Measurements from ENCODE around the gene NTN1. TPM values are rescaled to one million over a fixed set of nuclear protein-coding genes. Genes with fewer than 3 reads are reported as not detected.

Gene NTN1
- polyA plus RNA-seq, 3 donors = 0.03 to 0.04 TPM; not detected in 1

GRCh38 chr17:9044772-9045463 lies 23.6 kb downstream of the NTN1 start:
- Histone ChIP-seq H3K4me2 (replicated peaks; ENCODE audit: extremely low read depth, low read length, poor library complexity, severe bottlenecking) (no peak overlapping the region), H4K20me1 (ENCODE audit: insufficient read depth, low read length) (no peaks in the 10 kb centered on the region), H3K27ac (ENCODE audit: low read depth in 1 of 2, low read length in 2 of 2) (no peak overlapping the region), H3K4me1 (ENCODE audit: control insufficient read depth in 1 of 2, insufficient read depth in 2 of 2, low read length in 2 of 2) (no peaks in the 10 kb centered on the region), H3K4me3 (replicated peaks in 1 of 3; ENCODE audit: low read depth in 2 of 3, low read length in 3 of 3) (no peak overlapping the region), H3K9me3 (replicated peaks in 1 of 2; ENCODE audit: control insufficient read depth in 1 of 2, insufficient read depth in 1 of 2, low read length in 2 of 2) (peaks cover 0 to 4% of the 10 kb centered on the region in 2 donors), H3K9ac (ENCODE audit: insufficient read depth, low read length, poor library complexity, severe bottlenecking) (no peak overlapping the region), H3K79me2 (ENCODE audit: insufficient read depth, low read length) (no peaks in the 10 kb centered on the region), H3K36me3 (replicated peaks in 1 of 2; ENCODE audit: control insufficient read depth in 1 of 2, insufficient read depth in 2 of 2, low read length in 2 of 2) (no peaks in the 10 kb centered on the region), H2AFZ (ENCODE audit: insufficient read depth, low read depth, low read length, poor library complexity, severe bottlenecking) (no peak overlapping the region), H3K27me3 (ENCODE audit: control insufficient read depth in 2 of 2, insufficient read depth in 2 of 2, low read length in 2 of 2) (no peaks in the 10 kb centered on the region)
- no peak overlapping the region for H3K4me3 Mint-ChIP-seq
- WGBS (ENCODE audit: insufficient coverage) = 87% methylated on average over 7 of the region's 11 CpGs
- TF ChIP-seq CTCF (IDR thresholded peaks at IDR 0.05) = no peak
- peaks cover 7 to 28% (median 16%) of the 10 kb centered on the region in 7 donors for H3K9me3 Mint-ChIP-seq
- no peaks in the 10 kb centered on the region for H3K4me1 Mint-ChIP-seq
- intact Hi-C loops (cut with micrococcal nuclease) = no loop called here
- no peak overlapping the region for H3K27ac Mint-ChIP-seq
- no peak for DNase-seq
- peaks cover 7 to 12% (median 10%) of the 10 kb centered on the region in 3 donors for H3K27me3 Mint-ChIP-seq (ENCODE audit: low read depth in 3 of 3)
- H3K36me3 Mint-ChIP-seq = no peaks in the 10 kb centered on the region

GRCh38 chr17:9050801-9051401 lies 29.6 kb downstream of the NTN1 start:
- H3K27ac ChIP-seq (ENCODE audit: low read depth in 1 of 2, low read length in 2 of 2) = no peak overlapping the region
- no peak for DNase-seq
- 96% methylated on average over 7 of the region's 8 CpGs for WGBS (ENCODE audit: insufficient coverage)
- no peak for TF ChIP-seq CTCF (IDR thresholded peaks at IDR 0.05)
- no peak overlapping the region for H3K27ac Mint-ChIP-seq
- H3K9me3 ChIP-seq (replicated peaks in 1 of 2; ENCODE audit: control insufficient read depth in 1 of 2, insufficient read depth in 1 of 2, low read length in 2 of 2) = peaks cover 0 to 4% of the 10 kb centered on the region in 2 donors
- no peaks in the 10 kb centered on the region for H3K79me2 ChIP-seq (ENCODE audit: insufficient read depth, low read length)
- intact Hi-C loops (cut with micrococcal nuclease) = no loop called here
- no peak overlapping the region for H3K9ac ChIP-seq (ENCODE audit: insufficient read depth, low read length, poor library complexity, severe bottlenecking)
- H3K27me3 ChIP-seq (ENCODE audit: control insufficient read depth in 2 of 2, insufficient read depth in 2 of 2, low read length in 2 of 2) = no peaks in the 10 kb centered on the region
- no peaks in the 10 kb centered on the region for H3K4me1 ChIP-seq (ENCODE audit: control insufficient read depth in 1 of 2, insufficient read depth in 2 of 2, low read length in 2 of 2)
- H2AFZ ChIP-seq (ENCODE audit: insufficient read depth, low read depth, low read length, poor library complexity, severe bottlenecking) = no peak overlapping the region
- H3K9me3 Mint-ChIP-seq = peaks cover 4 to 22% (median 9%) of the 10 kb centered on the region in 7 donors
- no peaks in the 10 kb centered on the region for H3K4me1 Mint-ChIP-seq
- no peak overlapping the region for H3K4me2 ChIP-seq (replicated peaks; ENCODE audit: extremely low read depth, low read length, poor library complexity, severe bottlenecking)
- H4K20me1 ChIP-seq (ENCODE audit: insufficient read depth, low read length) = no peaks in the 10 kb centered on the region
- H3K36me3 Mint-ChIP-seq = no peaks in the 10 kb centered on the region
- H3K36me3 ChIP-seq (replicated peaks in 1 of 2; ENCODE audit: control insufficient read depth in 1 of 2, insufficient read depth in 2 of 2, low read length in 2 of 2) = no peaks in the 10 kb centered on the region
- H3K27me3 Mint-ChIP-seq (ENCODE audit: low read depth in 3 of 3) = peaks cover 2 to 9% (median 5%) of the 10 kb centered on the region in 3 donors
- H3K4me3 Mint-ChIP-seq = no peak overlapping the region
- no peak overlapping the region for H3K4me3 ChIP-seq (replicated peaks in 1 of 3; ENCODE audit: low read depth in 2 of 3, low read length in 3 of 3)
